Neural crest cell (in vitro differentiated cells): Measurements from ENCODE around the gene CYTH1. TPM values are rescaled to one million over a fixed set of nuclear protein-coding genes. Genes with fewer than 3 reads are reported as not detected.

Experiments used
- DNase-seq: peaks from one replicate; pipeline ENCODE4 v3.0.0; 2021; ENCODE audit warnings: low read depth, mixed read lengths, low spot score
- H3K27ac Mint-ChIP-seq: one replicate; pipeline ENCODE4 v1.8.0; 2021; ENCODE audit warnings: mild to moderate bottlenecking, mixed read lengths; ENCODE audit not compliant: unreplicated experiment
- H3K27me3 Mint-ChIP-seq: 2 replicates; pipeline ENCODE4 v1.8.0; 2021; ENCODE audit warnings: low read depth, mild to moderate bottlenecking, mixed read lengths
- H3K36me3 Mint-ChIP-seq: 2 replicates; pipeline ENCODE4 v1.8.0; 2021; ENCODE audit warnings: low read depth, mild to moderate bottlenecking, mixed read lengths
- H3K4me1 Mint-ChIP-seq: 2 replicates; pipeline ENCODE4 v1.8.0; 2021; ENCODE audit warnings: mixed read lengths
- H3K4me3 Mint-ChIP-seq: one replicate; pipeline ENCODE4 v1.8.0; 2021; ENCODE audit warnings: mild to moderate bottlenecking, mixed read lengths
- H3K9me3 Mint-ChIP-seq: 2 replicates; pipeline ENCODE4 v1.8.0; 2021; ENCODE audit warnings: mixed read lengths
- CTCF ChIP-seq: fragments of 200-600 bp; sonication (generic); conservative IDR thresholded peaks from 2 replicates; pipeline ENCODE4 v1.5.0; 2021; ENCODE audit warnings: antibody characterized with exemption, mild to moderate bottlenecking
- total RNA-seq: library from RNA; stranded (reverse); gene quantifications from 2 replicates; pipeline ENCODE4 v1.2.1, GENCODE V29; 2021

The CYTH1 gene
- total RNA-seq, 1 donor from 2014 or later = 26.8 TPM

- Mint-ChIP-seq H3K27ac (no peak overlapping the region), H3K4me3 (no peak overlapping the region), H3K9me3 (no peaks in the 10 kb centered on the region), H3K36me3 (no peaks in the 10 kb centered on the region), H3K27me3 (no peaks in the 10 kb centered on the region), H3K4me1 (peaks cover 9% of the 10 kb centered on the region)
- no peak for DNase-seq
- no peak for TF ChIP-seq CTCF
These were observed 106.8 kb downstream of the CYTH1 start for GRCh38 chr17:78675316-78675616.

GRCh38 chr17:78674595-78675315, 107.3 kb downstream of the CYTH1 start:
- Mint-ChIP-seq H3K4me3 (no peak overlapping the region), H3K27ac (no peak overlapping the region), H3K27me3 (no peaks in the 10 kb centered on the region), H3K9me3 (no peaks in the 10 kb centered on the region), H3K4me1 (peaks cover 9% of the 10 kb centered on the region), H3K36me3 (no peaks in the 10 kb centered on the region)
- DNase-seq = no peak
- TF ChIP-seq CTCF = no peak

GRCh38 chr17:78674156-78674555, 107.9 kb downstream of the CYTH1 start:
- no peak for TF ChIP-seq CTCF
- H3K36me3 Mint-ChIP-seq = no peaks in the 10 kb centered on the region
- no peak overlapping the region for H3K27ac Mint-ChIP-seq
- no peaks in the 10 kb centered on the region for H3K9me3 Mint-ChIP-seq
- DNase-seq = no peak
- H3K4me1 Mint-ChIP-seq = peaks cover 9% of the 10 kb centered on the region
- H3K4me3 Mint-ChIP-seq = no peak overlapping the region
- no peaks in the 10 kb centered on the region for H3K27me3 Mint-ChIP-seq

GRCh38 chr17:78673395-78673794, 108.7 kb downstream of the CYTH1 start:
- H3K27ac Mint-ChIP-seq = no peak overlapping the region
- TF ChIP-seq CTCF = no peak
- no peaks in the 10 kb centered on the region for H3K36me3 Mint-ChIP-seq
- no peak for DNase-seq
- H3K4me1 Mint-ChIP-seq = peaks cover 9% of the 10 kb centered on the region
- H3K4me3 Mint-ChIP-seq = no peak overlapping the region
- H3K9me3 Mint-ChIP-seq = no peaks in the 10 kb centered on the region
- no peaks in the 10 kb centered on the region for H3K27me3 Mint-ChIP-seq

- H3K27ac Mint-ChIP-seq = no peak overlapping the region
- H3K4me1 Mint-ChIP-seq = peaks cover 9% of the 10 kb centered on the region
- H3K4me3 Mint-ChIP-seq = no peak overlapping the region
- TF ChIP-seq CTCF = no peak
- no peaks in the 10 kb centered on the region for H3K36me3 Mint-ChIP-seq
- no peaks in the 10 kb centered on the region for H3K27me3 Mint-ChIP-seq
- no peaks in the 10 kb centered on the region for H3K9me3 Mint-ChIP-seq
- no peak for DNase-seq
These were observed 109.2 kb downstream of the CYTH1 start for GRCh38 chr17:78672871-78673371.
